ENCODE data around the gene MBOAT1. TPM values are rescaled to one million over a fixed set of nuclear protein-coding genes. Genes with fewer than 3 reads are reported as not detected.

The MBOAT1 gene
- total RNA-seq, 4 donors from 2014 or later, result 6.8 to 33.5 (median 25.9) TPM

GRCh38 chr6:20071998-20072397 lies 140.3 kb downstream of the MBOAT1 start:
- no peak overlapping the region for H3K27ac ChIP-seq
- TF ChIP-seq POLR2A (IDR thresholded peaks at IDR 0.05) (no peak), CTCF (IDR thresholded peaks at IDR 0.05) (no peak)
- no peak overlapping the region for H3K4me3 ChIP-seq
- no peak for DNase-seq
- no peaks in the 10 kb centered on the region for H3K4me1 ChIP-seq
- no peaks in the 10 kb centered on the region for H3K36me3 ChIP-seq
- no peaks in the 10 kb centered on the region for H3K9me3 ChIP-seq
- no peaks in the 10 kb centered on the region for H3K27me3 ChIP-seq
- intact Hi-C loops (cut with DNase I; ENCODE audit: low total_unique reads), result no loop called here

GRCh38 chr6:20070047-20070446 lies 142.2 kb downstream of the MBOAT1 start:
- Histone ChIP-seq H3K36me3 (no peaks in the 10 kb centered on the region), H3K27ac (no peak overlapping the region), H3K27me3 (no peaks in the 10 kb centered on the region), H3K9me3 (no peaks in the 10 kb centered on the region), H3K4me3 (no peak overlapping the region), H3K4me1 (no peaks in the 10 kb centered on the region)
- no peak for DNase-seq
- no peak for TF ChIP-seq CTCF (IDR thresholded peaks at IDR 0.05)
- no peak for TF ChIP-seq POLR2A (IDR thresholded peaks at IDR 0.05)
- intact Hi-C loops (cut with DNase I; ENCODE audit: low total_unique reads), result no loop called here

- H3K27ac ChIP-seq, result no peak overlapping the region
- DNase-seq, result no peak
- no peak for TF ChIP-seq POLR2A (IDR thresholded peaks at IDR 0.05)
- no peak for TF ChIP-seq CTCF (IDR thresholded peaks at IDR 0.05)
- no peak overlapping the region for H3K4me3 ChIP-seq
- intact Hi-C loops (cut with DNase I; ENCODE audit: low total_unique reads), result no loop called here
- no peaks in the 10 kb centered on the region for H3K4me1 ChIP-seq
- H3K9me3 ChIP-seq, result no peaks in the 10 kb centered on the region
- H3K27me3 ChIP-seq, result no peaks in the 10 kb centered on the region
- H3K36me3 ChIP-seq, result no peaks in the 10 kb centered on the region
Measured at GRCh38 chr6:20069021-20069522, 143.2 kb downstream of the MBOAT1 start.

- Histone ChIP-seq H3K27me3 (no peaks in the 10 kb centered on the region), H3K4me3 (no peak overlapping the region), H3K9me3 (no peaks in the 10 kb centered on the region), H3K27ac (no peak overlapping the region), H3K36me3 (no peaks in the 10 kb centered on the region), H3K4me1 (no peaks in the 10 kb centered on the region)
- no peak for DNase-seq
- TF ChIP-seq CTCF (IDR thresholded peaks at IDR 0.05), result no peak
- TF ChIP-seq POLR2A (IDR thresholded peaks at IDR 0.05), result no peak
- intact Hi-C loops (cut with DNase I; ENCODE audit: low total_unique reads), result no loop called here
Measured at GRCh38 chr6:20068421-20068988, 143.8 kb downstream of the MBOAT1 start.

GRCh38 chr6:20061952-20062351 lies 150.3 kb downstream of the MBOAT1 start:
- no peaks in the 10 kb centered on the region for H3K27me3 ChIP-seq
- intact Hi-C loops (cut with DNase I; ENCODE audit: low total_unique reads), result no loop called here

More at GRCh38 chr6:20061952-20062351, 150.3 kb downstream of the MBOAT1 start:
- no peak overlapping the region for H3K4me3 ChIP-seq
- TF ChIP-seq POLR2A (IDR thresholded peaks at IDR 0.05) (no peak), CTCF (IDR thresholded peaks at IDR 0.05) (no peak)
- no peak for DNase-seq
- H3K36me3 ChIP-seq, result no peaks in the 10 kb centered on the region
- H3K27ac ChIP-seq, result no peak overlapping the region
- H3K4me1 ChIP-seq, result no peaks in the 10 kb centered on the region
- no peaks in the 10 kb centered on the region for H3K9me3 ChIP-seq

All from uterus (tissue), 4 donors.